H54 (cell line): ENCODE measurements around the gene KRTAP10-10.
"Not testable (repeated sequence)": the region's sequence is repeated elsewhere in the genome, so short reads cannot be mapped to it uniquely, and the experiment has no call there.

Experiments used
- DNase-seq: peaks from one replicate; pipeline ENCODE4 v3.0.0; 2011; ENCODE audit warnings: low spot score, mixed read lengths; ENCODE audit not compliant: insufficient read length
- FAIRE-seq: peaks from 3 replicates; lab custom pipeline; 2011; peaks lifted over from hg19 to GRCh38; lab: Jason Lieb, UNC
- POLR2A ChIP-seq: IDR thresholded peaks from 2 replicates; pipeline ENCODE4 v1.6.1; 2011; ENCODE audit warnings: low read depth, mild to moderate bottlenecking, low read length

KRTAP10-10 gene

DNA sequence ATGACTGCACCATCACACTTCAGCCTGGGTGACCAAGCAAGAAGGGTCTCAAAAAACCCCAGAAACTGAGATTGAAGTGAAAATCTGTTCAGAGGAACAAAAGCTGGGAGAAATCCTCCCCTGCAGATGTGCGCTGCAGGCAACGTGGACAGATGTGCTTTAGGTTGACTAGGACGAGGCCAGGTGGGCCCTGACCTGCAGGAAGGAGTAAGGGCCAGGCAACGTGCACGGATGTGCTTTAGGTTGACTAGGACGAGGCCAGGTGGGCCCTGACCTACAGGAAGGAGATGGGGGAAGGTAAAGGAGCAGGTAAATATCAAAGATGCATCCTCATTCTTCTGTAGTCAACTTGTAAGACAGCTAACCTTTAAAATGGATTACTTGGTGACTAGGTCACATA lies 47.3 kb downstream of the KRTAP10-10 start:
- DNase-seq (no peak), FAIRE-seq (no peak)
- TF ChIP-seq POLR2A, result no peak

DNA sequence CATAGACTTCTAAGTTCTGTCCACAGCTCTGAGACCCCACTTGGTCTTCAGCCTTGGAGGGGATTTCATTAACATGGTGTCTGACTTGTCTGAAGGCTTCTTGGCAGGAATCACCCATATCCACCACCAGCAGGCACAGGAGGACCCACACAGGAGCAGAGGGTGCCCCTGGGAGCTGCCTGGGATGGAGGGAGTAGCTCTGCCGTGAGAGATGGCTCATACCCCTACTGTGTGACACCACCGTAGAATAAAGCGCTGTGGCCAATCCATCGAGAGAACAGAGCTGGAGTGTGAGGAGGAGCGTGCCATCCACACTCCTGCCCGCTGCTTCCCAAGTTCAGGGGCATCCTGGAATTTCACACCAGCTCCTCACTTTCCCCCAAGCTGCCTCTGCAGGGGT lies 47.9 kb downstream of the KRTAP10-10 start:
- FAIRE-seq, DNase-seq: not testable (repeated sequence)

DNA sequence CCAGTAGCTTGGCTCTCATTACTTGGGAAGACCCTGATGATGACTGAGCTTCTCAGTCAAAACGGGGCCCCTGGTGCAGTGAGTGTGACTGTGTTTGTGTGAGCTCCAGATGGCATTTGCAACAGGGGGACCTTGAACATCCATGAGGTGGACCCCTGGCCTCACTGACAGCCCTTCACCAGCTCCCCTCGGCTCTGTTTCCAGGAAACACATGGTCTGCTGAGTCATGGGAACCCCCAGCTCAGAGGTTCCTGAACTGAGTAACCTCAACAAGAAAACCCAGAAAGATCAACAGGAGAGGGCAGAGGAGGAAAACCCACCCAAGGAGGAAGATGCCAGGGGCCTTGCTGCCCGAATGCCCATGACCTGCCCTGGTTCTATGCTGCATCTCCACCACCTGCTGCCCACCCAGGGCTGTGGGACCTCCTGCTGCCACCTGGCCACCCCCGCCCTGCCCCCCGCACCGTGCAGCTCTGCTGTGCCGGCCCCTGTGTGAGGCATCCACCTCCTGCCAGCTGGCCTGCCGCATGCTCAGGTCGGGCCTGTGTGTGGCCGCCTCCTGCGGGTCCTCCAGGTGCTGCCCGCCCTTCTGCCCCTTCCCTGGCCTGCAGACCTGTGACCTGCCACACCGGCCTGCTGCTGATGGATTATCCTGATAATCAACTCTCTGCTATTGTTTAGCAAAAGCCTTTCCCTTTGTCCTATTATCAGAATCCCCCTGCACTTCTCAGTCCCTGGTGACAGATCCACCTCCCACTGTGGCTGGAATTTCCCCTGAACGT lies 49.0 kb downstream of the KRTAP10-10 start:
- DNase-seq (no peak), FAIRE-seq (no peak)
- no peak for TF ChIP-seq POLR2A

DNA sequence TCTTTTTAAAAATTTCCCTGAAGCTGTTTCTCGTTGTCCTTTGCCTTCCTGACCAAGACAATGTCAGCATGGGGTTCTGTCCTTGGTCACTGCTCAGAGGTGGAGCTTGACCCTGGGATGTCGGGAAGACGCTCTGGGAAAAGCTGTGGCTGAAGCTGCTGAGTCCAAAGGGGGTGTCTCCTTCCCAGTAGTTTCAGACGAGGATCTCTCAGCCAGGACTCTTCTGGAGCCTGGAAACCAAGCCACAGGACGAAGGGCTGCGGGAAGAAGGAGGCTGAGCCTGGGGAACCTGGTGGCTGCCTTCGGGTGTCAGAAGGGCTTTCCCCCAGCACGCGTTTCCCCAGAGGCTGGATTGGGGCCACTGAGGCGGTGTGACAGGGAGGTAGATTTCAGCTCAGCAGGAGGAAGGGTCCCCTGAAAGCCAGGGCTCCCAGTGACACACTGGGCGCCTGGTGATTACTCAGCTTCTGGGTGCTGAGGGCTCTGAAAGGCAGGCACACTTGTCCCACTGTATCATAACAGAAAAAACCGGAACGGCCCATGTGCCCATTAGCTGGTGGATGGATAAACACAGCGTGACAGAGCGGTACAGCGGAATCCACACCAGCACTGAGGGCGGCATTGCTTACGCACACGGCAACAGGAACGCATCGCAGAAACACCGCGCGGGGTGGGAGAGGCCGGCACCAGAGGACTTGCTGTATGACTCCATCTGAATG lies 49.8 kb downstream of the KRTAP10-10 start:
- DNase-seq (no peak), FAIRE-seq (no peak)
- TF ChIP-seq POLR2A, result no peak

DNA sequence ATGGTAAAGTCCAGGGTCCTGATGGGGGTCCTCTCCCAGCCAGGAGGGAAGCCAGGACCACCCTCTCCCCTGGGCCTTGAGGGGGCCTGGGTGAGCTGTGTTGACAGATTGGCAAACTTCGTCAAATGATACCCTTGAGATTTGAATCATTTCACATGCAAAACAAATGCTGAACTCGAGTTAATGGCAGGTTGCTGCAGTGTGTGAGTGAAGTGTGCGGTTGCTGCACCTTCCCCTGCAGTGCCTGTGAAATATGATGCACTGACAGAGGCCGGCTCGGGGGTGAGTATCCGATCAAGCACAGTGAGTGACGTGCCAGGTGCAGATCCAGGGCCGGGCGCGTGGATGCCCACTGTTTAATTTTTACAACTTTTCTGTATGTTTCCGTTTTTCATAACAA lies 50.5 kb downstream of the KRTAP10-10 start:
- no peak for DNase-seq
- FAIRE-seq, result no peak
- no peak for TF ChIP-seq POLR2A
